NB4 (cell line): ENCODE measurements around the gene NPAS3.

Source experiments
- DNase-seq: peaks from one replicate; pipeline ENCODE4 v3.0.0; 2010; ENCODE audit warnings: low read depth
- H3K4me3 ChIP-seq: one replicate; pipeline ENCODE4 v1.5.1; 2011; ENCODE audit warnings: mild to moderate bottlenecking, low read depth, low read length, moderate library complexity
- MYC ChIP-seq: IDR thresholded peaks from 2 replicates; pipeline ENCODE4 v1.6.1; 2011; ENCODE audit warnings: low read depth, low read length
- POLR2A ChIP-seq: IDR thresholded peaks from 2 replicates; pipeline ENCODE4 v1.6.1; 2011; ENCODE audit warnings: mild to moderate bottlenecking; ENCODE audit not compliant: insufficient read length; ENCODE audit errors: extremely low read depth
- TF ChIP-seq, protein P1 (sequence below): IDR thresholded peaks from 2 replicates; pipeline ENCODE4 v1.6.1; 2011; ENCODE audit warnings: low read depth, low read length
- TF ChIP-seq, protein P2 (sequence below): IDR thresholded peaks from one replicate; pipeline ENCODE4 v1.5.1; 2012; ENCODE audit warnings: low read depth, low read length

The NPAS3 gene

DNA sequence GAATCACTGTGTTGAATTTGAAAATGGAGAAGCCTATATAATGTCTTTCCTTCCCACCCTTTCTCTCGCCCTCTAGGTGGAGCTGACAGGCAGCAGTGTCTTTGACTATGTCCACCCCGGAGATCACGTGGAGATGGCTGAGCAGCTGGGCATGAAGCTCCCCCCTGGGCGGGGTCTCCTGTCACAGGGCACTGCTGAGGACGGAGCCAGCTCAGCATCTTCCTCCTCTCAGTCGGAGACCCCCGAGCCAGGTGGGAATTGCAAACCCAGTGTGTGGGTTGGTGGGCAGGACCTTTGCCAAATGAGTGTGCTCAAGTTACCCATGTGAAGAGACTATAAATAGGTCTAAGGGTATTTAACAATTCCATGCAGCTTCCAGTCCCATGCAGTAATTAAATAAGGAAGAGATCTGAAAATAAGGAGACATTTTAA, 737.5 kb downstream of the NPAS3 start:
- peak; percentile 15 for DNase-seq
- no peak overlapping the region for H3K4me3 ChIP-seq
- TF ChIP-seq, protein P1, sequence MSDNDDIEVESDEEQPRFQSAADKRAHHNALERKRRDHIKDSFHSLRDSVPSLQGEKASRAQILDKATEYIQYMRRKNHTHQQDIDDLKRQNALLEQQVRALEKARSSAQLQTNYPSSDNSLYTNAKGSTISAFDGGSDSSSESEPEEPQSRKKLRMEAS: 0 out of 2 replicates have a peak, but pooled peaks have one; percentile 48
- TF ChIP-seq POLR2A (no peak), MYC (no peak)
- TF ChIP-seq, protein P2, sequence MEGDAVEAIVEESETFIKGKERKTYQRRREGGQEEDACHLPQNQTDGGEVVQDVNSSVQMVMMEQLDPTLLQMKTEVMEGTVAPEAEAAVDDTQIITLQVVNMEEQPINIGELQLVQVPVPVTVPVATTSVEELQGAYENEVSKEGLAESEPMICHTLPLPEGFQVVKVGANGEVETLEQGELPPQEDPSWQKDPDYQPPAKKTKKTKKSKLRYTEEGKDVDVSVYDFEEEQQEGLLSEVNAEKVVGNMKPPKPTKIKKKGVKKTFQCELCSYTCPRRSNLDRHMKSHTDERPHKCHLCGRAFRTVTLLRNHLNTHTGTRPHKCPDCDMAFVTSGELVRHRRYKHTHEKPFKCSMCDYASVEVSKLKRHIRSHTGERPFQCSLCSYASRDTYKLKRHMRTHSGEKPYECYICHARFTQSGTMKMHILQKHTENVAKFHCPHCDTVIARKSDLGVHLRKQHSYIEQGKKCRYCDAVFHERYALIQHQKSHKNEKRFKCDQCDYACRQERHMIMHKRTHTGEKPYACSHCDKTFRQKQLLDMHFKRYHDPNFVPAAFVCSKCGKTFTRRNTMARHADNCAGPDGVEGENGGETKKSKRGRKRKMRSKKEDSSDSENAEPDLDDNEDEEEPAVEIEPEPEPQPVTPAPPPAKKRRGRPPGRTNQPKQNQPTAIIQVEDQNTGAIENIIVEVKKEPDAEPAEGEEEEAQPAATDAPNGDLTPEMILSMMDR: peak; percentile 25

DNA sequence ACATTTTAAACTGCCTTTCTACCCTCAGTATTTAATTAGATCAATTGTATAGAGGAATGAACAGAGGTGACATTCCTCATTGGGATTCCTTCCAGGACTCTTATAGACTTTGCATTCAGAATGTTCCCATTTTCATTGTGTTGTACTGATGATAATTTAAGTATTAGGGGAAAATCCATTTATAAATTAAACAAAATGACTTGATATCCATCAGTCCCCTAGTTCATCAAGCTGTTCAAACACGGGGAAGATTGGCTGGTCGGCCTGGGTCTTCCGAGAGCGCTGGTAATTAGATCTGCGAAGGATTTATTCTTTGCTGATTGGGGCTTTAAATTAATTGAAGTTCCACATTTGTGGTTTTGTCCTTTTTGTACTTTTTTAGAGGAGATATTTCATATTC, 738.2 kb downstream of the NPAS3 start:
- TF ChIP-seq, protein P1: no peak
- TF ChIP-seq POLR2A (no peak), MYC (no peak)
- TF ChIP-seq, protein P2: no peak
- no peak overlapping the region for H3K4me3 ChIP-seq
- no peak for DNase-seq

DNA sequence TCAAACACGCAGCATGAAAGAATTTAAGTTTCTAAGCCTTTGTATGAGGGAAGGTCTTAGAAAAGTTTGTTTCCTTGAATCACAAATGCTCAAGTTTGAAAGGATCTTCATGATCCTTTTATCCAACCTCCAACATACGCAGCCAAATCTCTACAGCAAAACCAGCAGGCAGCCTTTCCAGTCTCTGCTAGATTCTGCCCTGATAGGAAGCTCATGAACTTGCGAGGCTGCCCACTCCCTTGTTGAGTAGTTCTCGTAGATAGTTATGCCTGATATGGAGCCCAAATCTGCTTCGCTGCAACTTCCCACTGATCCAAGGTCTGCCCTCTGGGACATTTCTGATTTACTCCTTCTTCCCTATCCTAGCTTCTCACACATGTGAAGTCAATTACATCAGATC, 739.3 kb downstream of the NPAS3 start:
- TF ChIP-seq, protein P1: no peak
- TF ChIP-seq POLR2A (no peak), MYC (no peak)
- TF ChIP-seq, protein P2: no peak
- no peak for DNase-seq
- H3K4me3 ChIP-seq: no peak overlapping the region

DNA sequence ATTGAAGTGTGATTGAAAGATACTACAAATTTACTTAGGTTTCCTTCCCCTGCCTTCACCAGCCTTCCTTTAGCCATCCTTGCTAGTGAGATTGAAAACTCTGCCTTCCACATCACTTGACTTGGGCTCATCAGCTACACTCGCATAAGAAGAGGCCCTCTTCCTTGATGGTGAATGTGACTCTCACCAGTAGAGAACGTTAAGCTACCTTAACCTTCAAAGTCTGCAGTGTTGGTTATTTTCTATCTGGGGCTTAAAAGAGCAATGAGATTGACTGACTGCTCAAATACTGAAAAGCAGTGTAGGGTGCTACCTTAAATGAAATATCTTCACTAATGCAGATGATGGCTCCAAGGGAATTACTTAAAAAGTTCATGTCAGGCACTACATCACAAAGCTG, 740.3 kb downstream of the NPAS3 start:
- no peak for TF ChIP-seq POLR2A
- TF ChIP-seq, protein P1: no peak
- H3K4me3 ChIP-seq: no peak overlapping the region
- DNase-seq: no peak

DNA sequence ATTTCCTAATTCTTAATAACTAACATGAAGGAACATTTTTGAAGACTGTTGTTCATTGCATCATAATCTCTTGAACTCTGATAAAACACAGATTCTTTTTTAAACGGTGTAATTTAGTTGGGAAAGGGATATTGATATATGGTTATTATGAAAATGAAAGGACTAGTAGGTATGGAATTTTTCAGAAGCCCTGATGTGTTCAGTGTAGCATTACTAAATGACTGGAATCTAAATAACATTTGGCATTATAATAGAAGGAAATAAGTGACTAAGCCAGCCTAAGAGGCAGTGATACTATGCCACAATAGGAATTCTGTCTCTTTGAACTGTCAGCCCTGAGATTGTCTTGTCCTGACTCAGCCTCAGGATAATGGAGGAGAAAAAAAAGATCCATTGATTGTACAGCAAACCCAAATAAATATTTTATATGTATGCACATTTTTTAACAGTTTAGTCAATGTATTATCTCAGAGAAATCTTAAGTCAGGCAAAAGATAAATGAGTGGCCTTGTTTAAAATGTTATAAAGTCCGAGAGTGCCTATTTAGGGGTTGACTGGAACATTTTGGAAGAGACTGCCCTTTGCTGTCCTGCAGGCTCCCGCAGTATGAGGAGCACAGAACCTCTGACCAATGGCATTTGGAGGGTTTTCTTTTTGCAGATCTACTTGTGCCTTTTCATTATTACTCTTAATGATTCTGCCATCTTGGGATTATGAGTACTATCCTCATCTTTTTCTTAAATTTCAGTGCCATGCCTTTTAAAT, 741.0 kb downstream of the NPAS3 start:
- DNase-seq: no peak
- TF ChIP-seq, protein P1: no peak
- no peak for TF ChIP-seq MYC
- TF ChIP-seq POLR2A: no peak
- TF ChIP-seq, protein P2: no peak
- H3K4me3 ChIP-seq: no peak overlapping the region

DNA sequence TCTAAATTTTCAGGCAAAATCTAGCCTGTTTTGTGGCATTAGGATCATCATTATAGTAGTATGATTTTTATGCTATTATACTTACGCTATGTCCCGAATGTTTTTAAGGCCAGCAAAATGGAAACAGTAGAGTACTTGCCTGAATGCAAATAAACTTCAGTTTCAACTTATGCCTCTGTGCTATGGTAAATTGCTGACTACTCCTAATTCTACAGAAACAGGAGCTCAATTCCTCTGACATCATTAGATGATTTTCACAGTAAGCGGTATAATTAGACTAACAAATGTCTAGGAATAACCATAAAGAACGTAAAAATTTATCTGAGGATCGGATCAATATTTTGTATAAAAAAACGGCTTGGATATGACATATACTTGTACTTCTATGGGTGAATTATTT, 742.2 kb downstream of the NPAS3 start:
- no peak overlapping the region for H3K4me3 ChIP-seq
- no peak for DNase-seq
- TF ChIP-seq, protein P2: no peak
- no peak for TF ChIP-seq MYC
- TF ChIP-seq, protein P1: no peak
- TF ChIP-seq POLR2A: no peak
